ENCODE measurements around the gene CARD10. TPM values are rescaled to one million over a fixed set of nuclear protein-coding genes. Genes with fewer than 3 reads are reported as not detected.

Gene CARD10
- polyA plus RNA-seq, 1 donor (not counting 4 experiments of a cell fraction or from before 2014, with no cell fraction given), result 32.2 TPM

- H4K20me1 ChIP-seq (ENCODE audit: control insufficient read depth, extremely low read depth, insufficient read depth, low read length), result peaks cover 49% of the 10 kb centered on the region
- peak overlapping the region; percentile 96 for H3K9ac ChIP-seq (ENCODE audit: control insufficient read depth, extremely low read depth, insufficient read depth, low read length)
- peaks cover 60% of the 10 kb centered on the region for H3K4me1 ChIP-seq (ENCODE audit: control insufficient read depth, extremely low read depth, insufficient read depth, low read length)
- peaks cover 18 to 44% of the 10 kb centered on the region in 2 experiments for H3K36me3 ChIP-seq (ENCODE audit: control insufficient read depth in 2 of 2, extremely low read depth in 1 of 2, insufficient read depth in 2 of 2, low read length in 2 of 2)
- H3K9me3 ChIP-seq (ENCODE audit: control insufficient read depth, low read depth, low read length), result no peaks in the 10 kb centered on the region
- peak overlapping the region; percentile 92 for H3K4me2 ChIP-seq (ENCODE audit: control insufficient read depth, extremely low read depth, insufficient read depth, low read depth, low read length)
- H2AFZ ChIP-seq (ENCODE audit: control insufficient read depth, low read length), result no peak overlapping the region
- no peaks in the 10 kb centered on the region for H3K27me3 ChIP-seq (ENCODE audit: control insufficient read depth, extremely low read depth, insufficient read depth, low read length)
- DNase-seq (ENCODE audit: low read depth, low spot score) (no peak), FAIRE-seq (peak; percentile 97)
- H3K27ac ChIP-seq (ENCODE audit: control insufficient read depth, insufficient read depth, low read length), result peak overlapping the region; percentile 85
- dilution Hi-C loops (cut with MboI; ENCODE audit: extremely low pct_ligation_motif_present, low sequenced_read_pairs), result no loop called here
- peaks cover 55% of the 10 kb centered on the region for H3K79me2 ChIP-seq (ENCODE audit: control insufficient read depth, insufficient read depth, low read length)
- H3K9me1 ChIP-seq (ENCODE audit: control insufficient read depth, extremely low read depth, insufficient read depth, low read length), result peaks cover 11% of the 10 kb centered on the region
- H3K4me3 ChIP-seq (ENCODE audit: control insufficient read depth in 2 of 3, extremely low read depth in 1 of 3, insufficient read depth in 2 of 3, low read depth in 1 of 3, low read length in 3 of 3), result peak overlapping the region; percentile 13 to 95 (median 40)
- no peak for TF ChIP-seq EZH2 (IDR thresholded peaks at IDR 0.05; ENCODE audit: low read length)
Observed at GRCh38 chr22:37563153-37564081, 44.2 kb upstream of the CARD10 start.

DNA sequence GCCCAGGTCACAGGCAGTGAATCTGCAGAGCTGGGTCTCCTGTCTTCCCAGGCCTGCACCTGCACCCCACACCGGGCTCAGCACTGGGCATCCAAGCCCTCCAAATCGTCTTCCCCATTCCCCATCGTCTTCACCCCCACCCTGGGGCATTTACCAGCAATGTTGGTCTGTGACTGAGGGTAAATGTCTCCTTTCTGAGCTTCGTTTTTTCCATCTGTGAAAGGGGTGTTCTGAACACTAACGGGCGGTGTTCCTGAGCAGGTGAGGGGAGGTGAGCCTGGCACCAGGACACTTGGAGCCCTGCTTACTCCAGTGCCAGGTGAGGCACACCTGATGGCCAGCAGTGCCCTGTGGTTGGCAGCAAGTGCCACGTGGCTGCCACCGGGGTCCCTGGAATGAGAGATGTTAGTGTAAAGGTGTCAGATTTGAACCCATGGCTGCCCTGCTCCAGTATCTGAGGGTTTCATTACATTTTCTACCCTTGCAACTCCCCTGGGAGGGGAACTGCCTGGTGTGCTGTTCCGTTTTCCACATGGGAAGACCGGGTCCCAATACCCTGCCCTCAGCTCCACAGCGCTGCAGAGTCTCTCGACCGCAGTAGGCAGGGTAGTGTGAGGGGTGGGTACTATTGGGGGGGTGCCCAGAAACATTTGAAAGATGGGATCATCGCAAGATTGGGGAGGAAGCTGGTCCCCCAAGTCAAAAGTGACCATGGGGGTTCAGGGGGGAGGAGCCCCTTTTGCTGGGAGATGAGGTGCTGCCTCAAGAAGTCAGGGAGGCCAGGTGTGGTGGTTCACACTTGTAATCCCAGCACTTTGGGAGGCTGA, 43.0 kb upstream of the CARD10 start:
- H3K79me2 ChIP-seq (ENCODE audit: control insufficient read depth, insufficient read depth, low read length), result peaks cover 55% of the 10 kb centered on the region

More for the DNA sequence above, 43.0 kb upstream of the CARD10 start:
- dilution Hi-C loops (cut with MboI; ENCODE audit: extremely low pct_ligation_motif_present, low sequenced_read_pairs), result no loop called here
- DNase-seq (ENCODE audit: low read depth, low spot score), result no peak
- Histone ChIP-seq H3K4me2 (ENCODE audit: control insufficient read depth, extremely low read depth, insufficient read depth, low read depth, low read length) (peak overlapping the region; percentile 92), H3K9me1 (ENCODE audit: control insufficient read depth, extremely low read depth, insufficient read depth, low read length) (peaks cover 11% of the 10 kb centered on the region), H3K27me3 (ENCODE audit: control insufficient read depth, extremely low read depth, insufficient read depth, low read length) (no peaks in the 10 kb centered on the region), H3K9me3 (ENCODE audit: control insufficient read depth, low read depth, low read length) (no peaks in the 10 kb centered on the region), H3K27ac (ENCODE audit: control insufficient read depth, insufficient read depth, low read length) (peak overlapping the region; percentile 85), H4K20me1 (ENCODE audit: control insufficient read depth, extremely low read depth, insufficient read depth, low read length) (peaks cover 38% of the 10 kb centered on the region), H3K36me3 (ENCODE audit: control insufficient read depth in 2 of 2, extremely low read depth in 1 of 2, insufficient read depth in 2 of 2, low read length in 2 of 2) (peaks cover 11 to 37% of the 10 kb centered on the region in 2 experiments), H3K9ac (ENCODE audit: control insufficient read depth, extremely low read depth, insufficient read depth, low read length) (peak overlapping the region; percentile 96), H3K4me3 (ENCODE audit: control insufficient read depth in 2 of 3, extremely low read depth in 1 of 3, insufficient read depth in 2 of 3, low read depth in 1 of 3, low read length in 3 of 3) (peak overlapping the region; percentile 74 to 95 (median 77)), H3K4me1 (ENCODE audit: control insufficient read depth, extremely low read depth, insufficient read depth, low read length) (peaks cover 58% of the 10 kb centered on the region), H2AFZ (ENCODE audit: control insufficient read depth, low read length) (no peak overlapping the region)
- peak; percentile 5 for FAIRE-seq
- TF ChIP-seq EZH2 (IDR thresholded peaks at IDR 0.05; ENCODE audit: low read length), result no peak
- TF ChIP-seq, protein P1, sequence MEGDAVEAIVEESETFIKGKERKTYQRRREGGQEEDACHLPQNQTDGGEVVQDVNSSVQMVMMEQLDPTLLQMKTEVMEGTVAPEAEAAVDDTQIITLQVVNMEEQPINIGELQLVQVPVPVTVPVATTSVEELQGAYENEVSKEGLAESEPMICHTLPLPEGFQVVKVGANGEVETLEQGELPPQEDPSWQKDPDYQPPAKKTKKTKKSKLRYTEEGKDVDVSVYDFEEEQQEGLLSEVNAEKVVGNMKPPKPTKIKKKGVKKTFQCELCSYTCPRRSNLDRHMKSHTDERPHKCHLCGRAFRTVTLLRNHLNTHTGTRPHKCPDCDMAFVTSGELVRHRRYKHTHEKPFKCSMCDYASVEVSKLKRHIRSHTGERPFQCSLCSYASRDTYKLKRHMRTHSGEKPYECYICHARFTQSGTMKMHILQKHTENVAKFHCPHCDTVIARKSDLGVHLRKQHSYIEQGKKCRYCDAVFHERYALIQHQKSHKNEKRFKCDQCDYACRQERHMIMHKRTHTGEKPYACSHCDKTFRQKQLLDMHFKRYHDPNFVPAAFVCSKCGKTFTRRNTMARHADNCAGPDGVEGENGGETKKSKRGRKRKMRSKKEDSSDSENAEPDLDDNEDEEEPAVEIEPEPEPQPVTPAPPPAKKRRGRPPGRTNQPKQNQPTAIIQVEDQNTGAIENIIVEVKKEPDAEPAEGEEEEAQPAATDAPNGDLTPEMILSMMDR (optimal IDR thresholded peaks at IDR 0.05 in 1 of 3, IDR thresholded peaks at IDR 0.05 in 1 of 3, conservative IDR thresholded peaks at IDR 0.05 in 1 of 3; ENCODE audit: extremely low read depth in 1 of 3, insufficient read depth in 2 of 3, low read length in 3 of 3), result no peak

Data from keratinocyte (primary cell).